Heart left ventricle (tissue), 16 donors: Measurements from ENCODE around the gene FOXJ1. TPM values are rescaled to one million over a fixed set of nuclear protein-coding genes. Genes with fewer than 3 reads are reported as not detected.

Experiments used
- ATAC-seq, 4 donors: fragments of 200-7000 bp; cut with Tn5 transposase; one replicate each; pipeline ENCODE4 v1.9.1; 2020 to 2022; ENCODE audit warnings: moderate library complexity in 4 of 4, mild to moderate bottlenecking in 3 of 4, moderate number of reproducible peaks in 1 of 4
- DNase-seq, 5 donors: peaks; one replicate each; pipeline ENCODE4 v3.0.0-alpha.2; 2020
- H3K27ac ChIP-seq, 12 donors: fragments of 200-600 bp; sonication (generic) in 4 of 12; one replicate each; pipeline versions ENCODE4 v1.5.0 to v1.8.0; 2016 to 2022; ENCODE audit warnings: mild to moderate bottlenecking in 2 of 12
- H3K27me3 ChIP-seq, 9 donors: fragments of 200-600 bp; sonication (generic) in 2 of 9; one replicate each; pipeline versions ENCODE4 v1.5.1 to v1.8.0; 2016 to 2022; ENCODE audit warnings: mild to moderate bottlenecking in 3 of 9
- H3K36me3 ChIP-seq, 9 donors: fragments of 200-600 bp; sonication (generic) in 2 of 9; one replicate each; pipeline versions ENCODE4 v1.5.0 to v1.8.0; 2018 to 2022; ENCODE audit warnings: mild to moderate bottlenecking in 2 of 9
- H3K4me1 ChIP-seq, 12 donors: fragments of 200-600 bp; sonication (generic) in 4 of 12; one replicate each; pipeline versions ENCODE4 v1.5.0 to v1.8.0; 2016 to 2022; ENCODE audit warnings: mild to moderate bottlenecking in 3 of 12
- H3K4me3 ChIP-seq, 12 donors: fragments of 200-600 bp; sonication (generic) in 4 of 12; one replicate each; pipeline versions ENCODE4 v1.5.0 to v1.8.0; 2017 to 2022; ENCODE audit warnings: mild to moderate bottlenecking in 9 of 12, moderate library complexity in 4 of 12
- H3K9me3 ChIP-seq, 12 donors: fragments of 200-600 bp; sonication (generic) in 4 of 12; one replicate each; pipeline versions ENCODE4 v1.5.0 to v1.8.0; 2016 to 2022; ENCODE audit warnings: mild to moderate bottlenecking in 1 of 12
- CTCF ChIP-seq, 12 donors: fragments of 200-600 bp; sonication (generic) in 4 of 12; IDR thresholded peaks; one replicate each; pipeline versions ENCODE4 v1.5.0 to v1.8.0; 2018 to 2022; ENCODE audit warnings: antibody characterized with exemption in 12 of 12, mild to moderate bottlenecking in 5 of 12
- POLR2A ChIP-seq, 2 donors: fragments of 450-650 bp; IDR thresholded peaks; one replicate each; pipeline ENCODE4 v1.6.1; 2017; ENCODE audit warnings: antibody characterized with exemption in 2 of 2, mild to moderate bottlenecking in 2 of 2, moderate library complexity in 2 of 2
- WGBS, 4 donors: extraction: QIAGEN DNeasy Blood & Tissue Kit in 2 of 4; methylation state at CpG; one replicate each; pipeline versions ENCODE4 v1.1.5 to v1.1.7; 2013 to 2018; 5-methylcytosine and 5-hydroxymethylcytosine counted together
- intact Hi-C, 10 donors: fragments of 100-400 bp; cut with DNase I; formaldehyde crosslinking; loops; one replicate each; pipeline versions ENCODE4 v1.11.1 to v1.14.2; 2022
- microRNA-seq, 4 donors: library from miRNA; unstranded; fragments of <30 nt; microRNA quantifications; one replicate each; pipeline versions ENCODE4 to v1.2.0, GENCODE V29; 2017 to 2020
- polyA plus RNA-seq, 2 donors: library from polyadenylated mRNA; stranded (reverse); fragments of 200-250 nt; gene quantifications; one replicate each; pipeline ENCODE4 v1.2.3, GENCODE V29; 2013
- total RNA-seq, 9 donors: library from RNA; depleted of rRNA in 2 of 9; stranded (reverse); fragments of >200 nt in 2 of 9; fragmentation: NEBNext Ultra II Directional in 3 of 9; extraction: Animal tissue kit (Norgen Biotek cat#: 25700) in 3 of 9; gene quantifications; one replicate each; pipeline versions ENCODE4 v1.1.0 to v1.2.4, GENCODE V29; 2016 to 2023
- donor health status: ischemic (EF 13 %, LVEDD 7.1; RV severe dilation, severe dysfunction).
- donor health status: healthy with polysubstance abuse.
- donor health status: DM: no; HTN: yes; CAD: no.
- donor health status: DM: no; HTN: no; CAD: no.
- donor health status: ischemic (EF 25% LVEDD 6.9; RV normal size, moderate dysfunction).
- donor health status: ischemic (EF 25% LVEDD 5.7; RV mildly dilated, moderate dysfunction).
- donor health status: healthy.
- donor health status: DM: yes; HTN: yes; CAD: no.
- donor health status: ischemic (EF 35%, LVEDD 5.7; RV mildly dilated, moderate dysfunction).
- donor health status: nonischemic (EF 11% LVEDD 7.7; RV severe dilation, severe dysfunction).
- donor health status: DM: yes; HTN: yes; CAD: no.
- donor health status: PGD.
- donor health status: ischemic (EF 29% LVEDD 5.4; RV normal size, mild dysfunction).
- donor health status: nonischemic (EF 23%, LVEDD 6.1; RV moderate dilation, normal function).

FOXJ1 gene
- total and polyA plus RNA-seq, 11 donors = not detected

- Histone ChIP-seq H3K4me1 (peaks cover 0 to 7% (median 0%) of the 10 kb centered on the region in 12 donors), H3K36me3 (peaks cover 0 to 100% (median 90%) of the 10 kb centered on the region in 9 donors), H3K4me3 (no peak overlapping the region), H3K9me3 (no peaks in the 10 kb centered on the region), H3K27me3 (no peaks in the 10 kb centered on the region), H3K27ac (no peak overlapping the region)
- TF ChIP-seq CTCF (IDR thresholded peaks at IDR 0.05) (no peak), POLR2A (IDR thresholded peaks at IDR 0.05) (no peak)
- intact Hi-C loops = no loop called here
- DNase-seq (no peak), ATAC-seq (no peak)
- 85 to 93% (median 86%) methylated on average over 16 to 25 of the region's 25 CpGs for WGBS, 4 donors
These were observed 52.8 kb downstream of the FOXJ1 start for GRCh38 chr17:76088041-76088867.

- no peak overlapping the region for H3K27ac ChIP-seq
- no peak for ATAC-seq
- peaks cover 0 to 100% (median 87%) of the 10 kb centered on the region in 9 donors for H3K36me3 ChIP-seq
- H3K4me3 ChIP-seq = no peak overlapping the region
- WGBS, 4 donors = 74 to 100% (median 92%) methylated on average over 1 to 11 of the region's 11 CpGs
- H3K27me3 ChIP-seq = no peaks in the 10 kb centered on the region
- DNase-seq = no peak
- H3K4me1 ChIP-seq = peaks cover 0 to 7% (median 0%) of the 10 kb centered on the region in 12 donors
- H3K9me3 ChIP-seq = no peaks in the 10 kb centered on the region
- TF ChIP-seq CTCF (IDR thresholded peaks at IDR 0.05) (no peak), POLR2A (IDR thresholded peaks at IDR 0.05) (no peak)
- intact Hi-C loops = no loop called here
These were observed 53.5 kb downstream of the FOXJ1 start for GRCh38 chr17:76087531-76087930.

- no peak for TF ChIP-seq POLR2A (IDR thresholded peaks at IDR 0.05)
- no peak for TF ChIP-seq CTCF (IDR thresholded peaks at IDR 0.05)
- intact Hi-C loops = no loop called here
- Histone ChIP-seq H3K4me3 (no peak overlapping the region), H3K36me3 (peaks cover 0 to 91% (median 85%) of the 10 kb centered on the region in 9 donors), H3K9me3 (no peaks in the 10 kb centered on the region), H3K27me3 (no peaks in the 10 kb centered on the region), H3K27ac (no peak overlapping the region), H3K4me1 (peaks cover 0 to 7% (median 0%) of the 10 kb centered on the region in 12 donors)
- no peak for ATAC-seq
- WGBS, 4 donors = 92 to 97% (median 96%) methylated on average over 9 of the region's 9 CpGs
- DNase-seq = no peak
These were observed 54.7 kb downstream of the FOXJ1 start for GRCh38 chr17:76086384-76086783.

Small RNAs within 50 kb of the gene (microRNA-seq; reads per million reads assigned to microRNA genes)
- gene MIR6868 = 0 to 5.4 (median 0.03) reads per million in 4 donors

Other genes with a start within 250 kb of the FOXJ1 start
- 10 to 100 TPM in 3 of 9 donors, 1 to 10 TPM in 6; 6.8 to 16.1 (median 9.5) TPM for gene TRIM65, start 244.3 kb downstream of the FOXJ1 start, total RNA-seq
- gene TRIM65, start 244.3 kb downstream of the FOXJ1 start, polyA plus RNA-seq = 10 to 100 TPM in 1 of 2 donors, 1 to 10 TPM in 1; 7.5 to 10.5 TPM
- gene MRPL38, start 236.4 kb downstream of the FOXJ1 start, total RNA-seq = 100 to 1,000 TPM in 5 of 9 donors, 10 to 100 TPM in 4; 54.8 to 126 (median 106) TPM
- gene MRPL38, start 236.4 kb downstream of the FOXJ1 start, polyA plus RNA-seq = 100 to 1,000 TPM in 1 of 2 donors, 10 to 100 TPM in 1; 79.7 to 111 TPM
- 1 to 10 TPM; 1.5 to 5.4 (median 2.9) TPM for gene FBF1, start 200.2 kb downstream of the FOXJ1 start, total RNA-seq
- gene FBF1, start 200.2 kb downstream of the FOXJ1 start, polyA plus RNA-seq = 1 to 10 TPM; 2.0 to 3.9 TPM
- 100 to 1,000 TPM in 2 of 9 donors, 10 to 100 TPM in 7; 65.5 to 117 (median 84.8) TPM for gene ACOX1, start 162.1 kb downstream of the FOXJ1 start, total RNA-seq
- gene ACOX1, start 162.1 kb downstream of the FOXJ1 start, polyA plus RNA-seq = 10 to 100 TPM; 19.5 to 28.7 TPM
- gene TEN1, start 162.0 kb downstream of the FOXJ1 start, total RNA-seq = 10 to 100 TPM in 3 of 9 donors, 1 to 10 TPM in 6; 3.3 to 15.6 (median 8.6) TPM
- 10 to 100 TPM; 17.8 to 22.1 TPM for gene TEN1, start 162.0 kb downstream of the FOXJ1 start, polyA plus RNA-seq
- 1 to 10 TPM in 6 of 9 donors, under 1 TPM in 1, not detected in 2; 0.46 to 3.1 (median 1.5) TPM for gene CDK3, start 140.4 kb downstream of the FOXJ1 start, total RNA-seq
- 1 to 10 TPM; 1.6 to 3.6 TPM for gene CDK3, start 140.4 kb downstream of the FOXJ1 start, polyA plus RNA-seq
- 1 to 10 TPM in 1 of 9 donors, under 1 TPM in 5, not detected in 3; 0.04 to 2.0 (median 0.09) TPM for gene EVPL, start 113.9 kb downstream of the FOXJ1 start, total RNA-seq
- gene EVPL, start 113.9 kb downstream of the FOXJ1 start, polyA plus RNA-seq = under 1 TPM; 0.03 to 0.04 TPM
- 10 to 100 TPM; 33.2 to 66.8 (median 59.4) TPM for gene SRP68, start 68.7 kb downstream of the FOXJ1 start, total RNA-seq
- 10 to 100 TPM; 26.8 to 80.0 TPM for gene SRP68, start 68.7 kb downstream of the FOXJ1 start, polyA plus RNA-seq
- not detected for gene GALR2, start 66.5 kb downstream of the FOXJ1 start, total RNA-seq
- gene GALR2, start 66.5 kb downstream of the FOXJ1 start, polyA plus RNA-seq = under 1 TPM in 1 of 2 donors, not detected in 1; 0.18 TPM
- gene ZACN, start 62.1 kb downstream of the FOXJ1 start, total RNA-seq = under 1 TPM in 1 of 9 donors, not detected in 8; 0.13 TPM
- gene ZACN, start 62.1 kb downstream of the FOXJ1 start, polyA plus RNA-seq = 1 to 10 TPM in 1 of 2 donors, under 1 TPM in 1; 0.51 to 1.5 TPM
- gene EXOC7, start 37.5 kb downstream of the FOXJ1 start, total RNA-seq = 100 to 1,000 TPM in 1 of 9 donors, 10 to 100 TPM in 8; 64.4 to 107 (median 80.5) TPM
- gene EXOC7, start 37.5 kb downstream of the FOXJ1 start, polyA plus RNA-seq = 10 to 100 TPM; 39.7 to 62.5 TPM
- gene RNF157, start 99.2 kb upstream of the FOXJ1 start, total RNA-seq = 1 to 10 TPM; 3.9 to 7.4 (median 5.2) TPM
- 1 to 10 TPM; 3.6 to 5.5 TPM for gene RNF157, start 99.2 kb upstream of the FOXJ1 start, polyA plus RNA-seq
- 10 to 100 TPM in 8 of 9 donors, 1 to 10 TPM in 1; 8.5 to 49.8 (median 24.5) TPM for gene UBALD2, start 124.1 kb upstream of the FOXJ1 start, total RNA-seq
- 10 to 100 TPM; 12.5 to 18.5 TPM for gene UBALD2, start 124.1 kb upstream of the FOXJ1 start, polyA plus RNA-seq
- 1 to 10 TPM; 1.0 to 2.7 (median 1.6) TPM for gene QRICH2, start 167.0 kb upstream of the FOXJ1 start, total RNA-seq
- 1 to 10 TPM; 2.1 to 2.7 TPM for gene QRICH2, start 167.0 kb upstream of the FOXJ1 start, polyA plus RNA-seq
- gene PRPSAP1, start 212.7 kb upstream of the FOXJ1 start, total RNA-seq = 10 to 100 TPM; 28.2 to 39.7 (median 30.9) TPM
- 10 to 100 TPM; 22.7 to 36.1 TPM for gene PRPSAP1, start 212.7 kb upstream of the FOXJ1 start, polyA plus RNA-seq
- 10 to 100 TPM in 3 of 9 donors, 1 to 10 TPM in 6; 2.6 to 13.8 (median 4.6) TPM for gene SPHK1, start 243.4 kb upstream of the FOXJ1 start, total RNA-seq
- 10 to 100 TPM in 1 of 2 donors, 1 to 10 TPM in 1; 2.6 to 20.5 TPM for gene SPHK1, start 243.4 kb upstream of the FOXJ1 start, polyA plus RNA-seq